Stimulated activated CD8-positive, alpha-beta memory T cell treated with anti-CD3 and anti-CD28 coated beads, Interleukin-4, amount 100 ng/mL, for 4 hours (primary cell): Measurements from ENCODE around the gene HIKESHI.
"Not testable (repeated sequence)": the region's sequence is repeated elsewhere in the genome, so short reads cannot be mapped to it uniquely, and the experiment has no call there.

Source experiments
- DNase-seq, 2 donors: peaks; one replicate each; pipeline ENCODE4 v3.0.0-alpha.2; 2020; ENCODE audit warnings: low read depth in 2 of 2, low spot score in 1 of 2

The HIKESHI gene

DNA sequence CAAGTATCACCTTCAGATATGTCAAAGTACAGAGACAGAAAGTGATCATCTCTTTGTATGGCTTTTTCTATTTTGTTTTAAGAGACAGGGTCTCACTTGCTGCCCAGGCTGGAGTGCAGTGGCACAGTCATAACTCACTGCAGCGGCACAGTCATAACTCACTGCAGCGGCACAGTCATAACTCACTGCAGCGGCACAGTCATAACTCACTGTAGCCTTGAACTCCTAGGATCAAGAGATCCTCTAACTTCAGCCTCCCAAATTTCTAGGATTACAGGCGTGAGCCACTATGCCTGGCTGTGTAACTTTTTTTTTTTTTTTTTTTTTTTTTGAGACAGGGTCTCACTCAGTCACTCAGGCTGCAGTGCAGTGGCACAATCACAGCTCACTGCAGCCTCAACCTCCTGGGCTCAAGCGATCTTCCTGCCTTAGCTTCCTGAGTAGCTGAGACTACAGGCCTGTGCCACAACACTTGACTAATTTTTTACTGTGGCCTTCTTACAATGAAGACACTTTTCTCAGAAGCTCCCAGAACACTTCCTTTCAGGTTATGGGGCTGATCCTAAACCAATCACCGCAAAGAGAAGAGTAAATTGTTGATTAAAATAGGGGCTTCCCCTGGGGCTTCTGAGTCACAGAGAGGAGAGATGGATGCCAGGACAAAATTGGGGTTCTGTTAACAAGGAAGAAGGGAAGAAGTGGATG is 9.0 kb upstream of the HIKESHI start:
- DNase-seq, result no peak

GRCh38 chr11:86294026-86294425 is 8.0 kb upstream of the HIKESHI start:
- no peak for DNase-seq

- DNase-seq, result no peak
Observed at GRCh38 chr11:86301742-86302091, 323 bp upstream of the HIKESHI start.

DNA sequence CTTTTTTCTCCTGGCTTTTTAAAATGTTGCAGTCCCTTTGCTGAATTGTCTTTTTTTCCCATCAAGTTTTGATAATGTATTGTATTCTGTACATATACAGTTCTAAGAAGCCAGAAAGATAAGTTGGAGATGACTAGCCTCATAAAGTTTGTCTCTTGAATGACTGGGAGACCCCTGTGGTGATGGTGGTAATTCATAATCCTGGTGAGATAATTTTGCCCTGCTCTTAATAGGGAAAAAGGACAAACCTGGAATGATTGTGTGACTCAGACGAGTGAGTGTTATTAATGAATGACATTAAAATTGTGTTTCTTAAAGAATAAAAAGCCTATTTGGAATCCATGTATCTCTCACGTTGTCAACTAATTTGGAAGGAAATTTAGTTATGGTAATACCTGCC is 1.2 kb downstream of the HIKESHI start:
- DNase-seq, result no peak

- not testable (repeated sequence) for DNase-seq
Observed at GRCh38 chr11:86308710-86309109, 6.7 kb downstream of the HIKESHI start.

DNA sequence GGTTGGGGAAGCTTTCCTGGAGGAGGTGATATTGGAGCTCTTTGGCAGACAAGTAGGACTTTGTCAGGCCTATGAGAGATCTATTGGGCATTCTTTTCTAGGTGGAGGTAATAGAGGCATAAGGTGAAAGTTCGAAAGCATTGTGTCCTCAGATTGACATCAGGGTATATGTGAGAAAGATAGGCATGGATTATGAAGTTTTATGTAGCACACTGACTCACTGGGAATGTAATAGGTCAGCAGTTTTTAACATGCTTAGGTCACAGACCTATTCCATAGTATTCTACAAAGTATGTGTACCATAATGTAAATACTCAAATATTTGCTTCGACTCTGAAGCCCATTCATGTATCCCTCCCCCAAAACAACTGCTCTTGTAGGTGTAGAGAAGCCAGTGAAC is 11.8 kb downstream of the HIKESHI start:
- no peak for DNase-seq

- no peak for DNase-seq
Observed at GRCh38 chr11:86314636-86315035, 12.6 kb downstream of the HIKESHI start.

GRCh38 chr11:86335131-86335767 is 33.2 kb downstream of the HIKESHI start:
- no peak for DNase-seq

DNA sequence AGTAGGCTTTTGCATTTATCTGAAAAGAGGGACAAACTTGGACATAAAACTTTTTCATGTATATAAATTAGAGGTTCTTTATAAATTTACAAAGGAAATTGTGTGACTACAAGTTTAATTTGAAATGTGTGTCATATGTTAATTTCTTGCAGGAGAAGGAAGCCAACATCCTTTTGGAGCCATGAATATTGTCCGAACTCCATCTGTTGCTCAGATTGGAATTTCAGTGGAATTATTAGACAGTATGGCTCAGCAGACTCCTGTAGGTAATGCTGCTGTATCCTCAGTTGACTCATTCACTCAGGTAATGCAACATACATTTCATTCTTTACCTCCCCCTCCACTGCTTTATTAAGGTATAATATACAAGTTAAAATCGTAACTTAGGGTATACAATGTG is 35.2 kb downstream of the HIKESHI start:
- DNase-seq, result no peak

DNA sequence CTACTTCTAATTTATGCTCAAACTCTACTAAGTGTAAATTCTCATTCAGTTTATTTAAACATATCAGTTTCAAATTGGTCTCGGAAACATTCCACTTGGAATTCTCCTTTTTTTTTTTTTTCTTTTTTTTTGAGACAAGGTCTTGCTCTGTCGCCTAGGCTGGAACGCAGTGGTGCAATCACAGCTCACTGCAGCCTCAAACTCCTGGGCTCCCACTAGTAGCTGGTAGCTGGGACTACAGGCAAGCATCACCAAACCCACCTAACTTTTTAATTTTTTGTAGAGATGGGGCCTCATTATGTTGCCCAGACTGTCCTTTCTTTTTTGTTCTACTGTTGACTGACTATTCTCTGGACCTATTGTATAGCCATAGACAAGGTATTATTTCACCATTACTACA is 39.3 kb downstream of the HIKESHI start:
- DNase-seq, result no peak

GRCh38 chr11:86346513-86346912 is 44.5 kb downstream of the HIKESHI start:
- no peak for DNase-seq

GRCh38 chr11:86355256-86355655 is 53.2 kb downstream of the HIKESHI start:
- DNase-seq, result no peak

- not testable (repeated sequence) for DNase-seq
Observed at GRCh38 chr11:86357412-86357811, 55.4 kb downstream of the HIKESHI start.

- no peak for DNase-seq
Observed at GRCh38 chr11:86358720-86359119, 56.7 kb downstream of the HIKESHI start.

- no peak for DNase-seq
Observed at GRCh38 chr11:86360775-86361395, 58.8 kb downstream of the HIKESHI start.

DNA sequence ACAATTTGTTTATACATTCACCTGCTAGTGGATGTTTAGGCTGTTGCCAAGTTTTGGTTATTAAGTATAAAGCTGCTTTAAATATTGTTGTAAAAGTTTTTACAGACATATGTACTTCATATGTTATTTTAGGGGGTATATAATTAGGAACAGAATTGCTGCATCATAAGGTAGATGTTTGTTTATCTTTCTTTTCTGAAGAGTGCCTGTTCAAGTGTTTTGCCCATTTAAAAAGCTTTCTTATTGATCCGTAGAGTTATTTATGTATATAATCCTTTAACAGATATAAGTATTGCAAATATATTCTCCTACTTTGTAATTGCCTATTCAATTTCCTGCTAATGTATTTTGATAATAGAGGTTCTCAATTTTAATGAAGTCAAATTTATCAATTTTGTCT is 61.4 kb downstream of the HIKESHI start:
- no peak for DNase-seq

- DNase-seq, result no peak
Observed at GRCh38 chr11:86365546-86365945, 63.5 kb downstream of the HIKESHI start.

DNA sequence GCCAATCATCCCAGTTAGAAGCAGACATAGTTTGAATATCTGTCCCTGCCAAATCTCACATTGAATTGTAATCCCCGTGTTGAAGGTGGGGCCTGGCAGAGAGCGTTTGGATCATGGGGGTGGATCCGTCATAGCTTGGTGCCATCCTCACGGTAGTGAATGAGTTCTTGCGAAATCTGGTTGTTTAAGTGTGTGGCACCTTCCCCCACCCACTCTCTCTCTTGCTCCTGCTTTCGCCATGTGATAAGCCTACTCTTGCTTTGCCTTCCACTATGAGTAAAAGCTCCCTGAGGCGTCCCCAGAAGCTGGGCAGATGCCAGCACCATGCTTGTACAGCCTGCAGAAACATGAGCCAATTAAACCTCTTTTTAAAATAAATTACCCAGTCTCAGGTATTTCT is 67.6 kb downstream of the HIKESHI start:
- no peak for DNase-seq

DNA sequence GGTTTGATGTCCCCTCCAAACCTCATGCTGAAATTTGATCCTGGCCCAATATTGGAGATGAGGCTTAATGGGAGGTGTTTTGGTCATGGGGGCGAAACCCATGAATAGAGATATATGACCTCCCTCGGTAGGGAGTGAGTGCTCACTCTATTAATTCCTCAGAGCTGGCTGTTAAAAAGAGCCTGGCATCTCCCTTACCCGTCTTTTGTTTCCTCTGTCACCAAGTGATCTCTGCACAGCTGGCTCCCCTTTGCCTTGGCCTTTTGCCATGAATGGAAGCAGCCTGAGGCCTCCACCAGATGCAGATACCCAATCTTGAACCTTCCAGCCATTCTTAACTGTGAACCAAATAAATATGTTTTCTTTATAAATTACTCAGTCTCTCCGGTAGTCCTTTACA is 68.1 kb downstream of the HIKESHI start:
- DNase-seq, result no peak

- DNase-seq, result no peak
Observed at GRCh38 chr11:86370922-86371594, 69.0 kb downstream of the HIKESHI start.

DNA sequence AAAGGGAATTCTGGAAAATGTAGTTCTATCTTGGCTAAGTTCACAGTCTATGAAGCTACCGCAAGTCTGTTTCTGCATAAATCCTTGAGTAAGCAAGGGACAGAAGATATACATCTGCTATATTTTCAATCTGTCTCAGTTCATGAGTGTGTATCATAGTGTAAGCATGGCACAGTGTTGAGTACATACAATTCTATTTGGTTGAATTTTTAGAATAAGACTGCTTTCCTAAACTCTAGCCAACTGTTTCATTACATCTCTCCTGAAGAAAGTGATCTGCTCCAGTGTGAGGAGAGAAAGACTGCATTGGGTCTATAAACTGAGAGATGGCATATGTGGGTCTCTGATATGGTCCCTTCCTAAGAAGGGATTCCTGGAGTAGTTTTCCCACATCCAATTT is 70.0 kb downstream of the HIKESHI start:
- DNase-seq, result no peak

GRCh38 chr11:86372586-86372985 is 70.5 kb downstream of the HIKESHI start:
- no peak for DNase-seq
